ENCODE measurements around the gene CHSY3.

- no peak for TF ChIP-seq CTCF (IDR thresholded peaks at IDR 0.05 in 4 of 5, conservative IDR thresholded peaks at IDR 0.05 in 1 of 5)
- TF ChIP-seq POLR2A (IDR thresholded peaks at IDR 0.05), result no peak
These were observed 255.7 kb downstream of the CHSY3 start for GRCh38 chr5:130159968-130160367.

All from gastrocnemius medialis (tissue), 4 donors.